OCI-LY3 (cell line): ENCODE data around the gene DNAI1.

Experiments
- CTCF ChIP-seq: fragments of 200-600, 300-600 bp; sonication (generic); IDR thresholded peaks from 2 replicates; pipeline ENCODE4 v1.5.1; 2014; ENCODE audit warnings: antibody characterized with exemption, low read length, low read depth
- EZH2phosphoT487 ChIP-seq: fragments of 200-600 bp; shearing (Covaris generic); IDR thresholded peaks from 2 replicates; pipeline ENCODE4 v1.6.1; 2018; ENCODE audit warnings: antibody characterized with exemption, mixed run types, low read depth

- TF ChIP-seq CTCF (no peak), EZH2phosphoT487 (no peak)
Observed at GRCh38 chr9:34486572-34486971, 28.0 kb downstream of the DNAI1 start.
